Neuron (in vitro differentiated cells): Measurements from ENCODE around the gene TNFRSF1A.

ENCODE experiments used
- H2AFZ ChIP-seq: one replicate; pipeline ENCODE4 v1.6.1; 2013; ENCODE audit warnings: low read depth, mild to moderate bottlenecking, inconsistent platforms, low read length, moderate library complexity
- H3K27me3 ChIP-seq: one replicate; pipeline ENCODE4 v1.6.1; 2013; ENCODE audit warnings: low read length; ENCODE audit not compliant: insufficient read depth
- H3K36me3 ChIP-seq: one replicate; pipeline ENCODE4 v1.6.1; 2013; ENCODE audit warnings: low read length; ENCODE audit not compliant: insufficient read depth
- H3K4me1 ChIP-seq: one replicate; pipeline ENCODE4 v1.6.1; 2013; ENCODE audit warnings: low read length; ENCODE audit not compliant: insufficient read depth
- H3K4me3 ChIP-seq: 2 replicates; pipeline ENCODE4 v1.5.1; 2013; ENCODE audit warnings: mild to moderate bottlenecking, low read length, moderate library complexity
- H3K9me3 ChIP-seq: one replicate; pipeline ENCODE4 v1.6.1; 2013; ENCODE audit warnings: low read length

The TNFRSF1A gene

DNA sequence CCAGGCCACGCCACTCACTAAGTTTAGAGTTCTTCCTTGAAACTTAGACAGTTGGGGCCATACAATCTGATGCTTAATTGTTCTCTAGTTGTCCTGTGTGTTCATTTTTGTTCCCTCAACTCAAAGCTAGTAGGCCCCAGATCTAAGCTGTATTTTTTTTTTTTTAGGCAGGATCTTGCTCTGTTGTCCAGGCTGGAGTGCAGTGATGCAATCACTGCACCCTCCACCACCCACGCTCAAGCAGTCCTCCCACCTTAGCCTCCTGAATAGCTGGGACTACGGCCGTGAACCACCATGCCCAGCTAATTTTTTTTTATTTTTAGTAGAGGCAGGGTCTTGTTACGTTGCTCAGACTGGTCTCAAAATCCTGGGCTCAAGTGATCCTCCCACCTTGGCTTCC is 7.5 kb downstream of the TNFRSF1A start:
- peaks cover 45% of the 10 kb centered on the region for H3K4me1 ChIP-seq
- peaks cover 57% of the 10 kb centered on the region for H3K36me3 ChIP-seq
- H3K27me3 ChIP-seq: no peaks in the 10 kb centered on the region
- no peak overlapping the region for H3K4me3 ChIP-seq
- no peaks in the 10 kb centered on the region for H3K9me3 ChIP-seq
- no peak overlapping the region for H2AFZ ChIP-seq

DNA sequence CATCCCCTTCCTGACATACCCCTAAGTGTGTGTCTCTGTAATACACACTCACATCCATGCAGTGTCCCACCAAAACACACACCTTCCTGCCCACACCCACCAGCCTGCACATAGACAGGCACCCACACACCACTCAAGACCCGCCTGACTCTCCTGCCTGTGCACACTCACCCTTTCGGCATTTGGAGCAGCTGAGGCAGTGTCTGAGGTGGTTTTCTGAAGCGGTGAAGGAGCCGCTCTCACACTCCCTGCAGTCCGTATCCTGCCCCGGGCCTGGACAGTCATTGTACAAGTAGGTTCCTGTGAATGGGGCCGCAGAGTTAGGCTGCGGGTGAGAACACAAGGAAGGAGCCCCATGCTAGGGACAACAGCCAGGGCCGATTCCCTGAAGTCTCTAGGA is 8.3 kb downstream of the TNFRSF1A start:
- Histone ChIP-seq H2AFZ (no peak overlapping the region), H3K4me1 (peaks cover 37% of the 10 kb centered on the region), H3K9me3 (no peaks in the 10 kb centered on the region), H3K36me3 (peaks cover 61% of the 10 kb centered on the region), H3K4me3 (no peak overlapping the region), H3K27me3 (no peaks in the 10 kb centered on the region)

DNA sequence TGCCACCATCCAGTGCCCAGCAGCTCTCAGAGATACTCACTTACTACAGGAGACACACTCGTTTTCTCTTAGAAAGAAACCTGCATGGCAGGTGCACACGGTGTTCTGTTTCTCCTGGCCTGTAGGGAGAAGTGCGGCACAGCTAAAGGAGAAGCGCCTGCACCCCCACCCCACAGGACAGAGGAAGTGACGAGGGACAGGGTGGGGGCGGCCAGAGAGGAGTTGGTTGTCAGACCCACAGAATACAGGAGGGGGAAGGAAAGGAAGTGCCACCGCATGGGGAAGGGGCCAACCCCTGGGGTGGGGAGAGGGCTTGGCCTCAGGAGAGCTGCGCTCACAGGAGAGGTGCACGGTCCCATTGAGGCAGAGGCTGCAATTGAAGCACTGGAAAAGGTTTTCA is 8.8 kb downstream of the TNFRSF1A start:
- no peaks in the 10 kb centered on the region for H3K9me3 ChIP-seq
- no peak overlapping the region for H3K4me3 ChIP-seq
- H3K27me3 ChIP-seq: no peaks in the 10 kb centered on the region
- peaks cover 33% of the 10 kb centered on the region for H3K4me1 ChIP-seq
- peaks cover 67% of the 10 kb centered on the region for H3K36me3 ChIP-seq
- H2AFZ ChIP-seq: no peak overlapping the region

DNA sequence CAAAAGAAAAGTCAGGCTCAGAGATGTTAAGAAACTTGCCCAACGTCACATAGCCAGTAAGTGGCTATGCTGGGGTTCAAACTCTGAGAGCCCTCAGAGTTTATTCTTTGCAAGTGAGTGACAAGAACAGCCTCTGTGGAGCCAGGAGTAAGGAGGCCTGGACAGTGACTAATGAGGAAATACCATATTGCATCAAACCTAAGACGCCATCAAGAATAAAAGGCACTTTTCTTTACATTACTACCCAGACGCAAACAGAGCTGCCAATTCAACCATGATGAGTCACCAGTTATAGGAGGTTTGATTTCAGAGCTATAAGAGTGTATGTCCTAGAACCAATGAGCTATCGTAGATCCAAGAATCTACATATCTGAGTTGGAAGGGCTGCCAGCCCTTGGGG is 9.4 kb downstream of the TNFRSF1A start:
- Histone ChIP-seq H2AFZ (no peak overlapping the region), H3K4me3 (no peak overlapping the region), H3K4me1 (peaks cover 27% of the 10 kb centered on the region), H3K36me3 (peaks cover 71% of the 10 kb centered on the region), H3K9me3 (no peaks in the 10 kb centered on the region), H3K27me3 (no peaks in the 10 kb centered on the region)

DNA sequence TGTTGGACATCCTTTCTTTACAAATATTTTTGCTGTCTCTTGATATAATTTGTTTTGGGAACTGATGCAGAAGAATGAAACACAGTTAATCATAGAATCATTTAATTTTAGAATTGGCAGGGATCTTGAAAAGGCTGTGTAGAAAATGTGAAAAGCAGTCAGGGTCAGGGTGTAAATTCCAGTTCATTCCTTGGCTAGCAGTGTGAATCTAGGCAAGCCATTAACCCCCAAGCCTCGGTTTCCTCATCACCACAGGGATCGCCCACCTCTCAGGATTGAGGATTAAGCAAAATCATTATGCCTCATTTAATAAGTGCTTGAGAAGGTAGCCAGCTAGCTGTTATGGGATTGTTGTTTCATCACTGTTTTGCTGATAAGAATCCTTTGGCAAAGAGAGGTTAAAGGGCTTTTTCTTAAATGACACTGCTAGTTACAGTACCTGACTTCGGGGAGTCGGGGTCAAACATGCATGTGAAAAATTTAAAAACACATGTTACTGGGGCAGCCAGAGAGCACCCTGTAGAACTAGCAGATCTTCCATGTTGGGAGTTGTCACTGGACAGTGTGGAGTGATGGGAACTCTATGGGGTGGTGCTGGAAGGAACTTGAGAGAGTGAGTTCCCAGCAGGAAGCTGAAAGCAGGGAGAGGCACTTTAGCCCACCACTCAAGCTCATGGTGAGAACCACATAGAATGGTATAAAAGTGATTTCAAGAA is 10.7 kb downstream of the TNFRSF1A start:
- H3K9me3 ChIP-seq: no peaks in the 10 kb centered on the region
- no peak overlapping the region for H3K4me3 ChIP-seq
- no peaks in the 10 kb centered on the region for H3K27me3 ChIP-seq
- H2AFZ ChIP-seq: no peak overlapping the region
- peaks cover 18% of the 10 kb centered on the region for H3K4me1 ChIP-seq
- peaks cover 71% of the 10 kb centered on the region for H3K36me3 ChIP-seq

DNA sequence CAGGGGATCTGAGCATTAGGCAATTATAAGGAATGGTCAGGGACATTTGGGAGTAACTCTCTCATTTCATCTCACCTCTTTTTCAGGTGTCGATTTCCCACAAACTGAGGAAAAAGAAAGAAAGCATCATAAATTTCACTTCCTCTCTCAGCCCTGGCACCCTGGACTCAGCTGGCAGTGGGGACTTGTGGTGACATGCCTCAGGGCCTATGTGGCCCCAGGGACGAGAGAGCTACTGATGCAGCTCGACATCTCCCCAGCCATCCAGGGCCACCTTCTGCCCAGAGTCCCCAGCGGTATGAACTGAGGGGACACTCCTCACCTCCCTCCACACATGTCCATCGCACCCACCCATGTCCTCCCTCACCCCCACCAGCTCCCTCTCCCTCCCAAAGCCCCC is 11.7 kb downstream of the TNFRSF1A start:
- no peaks in the 10 kb centered on the region for H3K9me3 ChIP-seq
- no peaks in the 10 kb centered on the region for H3K27me3 ChIP-seq
- H3K4me1 ChIP-seq: peaks cover 9% of the 10 kb centered on the region
- H2AFZ ChIP-seq: no peak overlapping the region
- H3K4me3 ChIP-seq: no peak overlapping the region
- H3K36me3 ChIP-seq: peaks cover 71% of the 10 kb centered on the region

DNA sequence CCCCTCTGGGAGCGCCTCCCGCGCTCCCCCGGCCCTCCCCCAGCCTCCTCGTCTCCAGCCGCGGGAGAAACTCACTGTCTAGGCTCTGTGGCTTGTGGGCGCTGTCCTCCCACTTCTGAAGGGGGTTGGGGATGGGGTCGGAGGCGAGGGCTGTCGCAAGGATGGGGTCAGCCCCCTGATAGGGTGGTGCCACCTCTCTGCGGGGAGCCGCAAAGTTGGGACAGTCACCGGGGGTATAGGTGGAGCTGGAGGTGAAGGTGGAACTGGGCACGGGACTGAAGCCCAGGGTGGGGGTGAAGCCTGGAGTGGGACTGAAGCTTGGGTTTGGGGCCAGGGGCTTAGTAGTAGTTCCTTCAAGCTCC is 12.2 kb downstream of the TNFRSF1A start:
- no peaks in the 10 kb centered on the region for H3K27me3 ChIP-seq
- H3K4me3 ChIP-seq: no peak overlapping the region
- H2AFZ ChIP-seq: no peak overlapping the region
- H3K36me3 ChIP-seq: peaks cover 69% of the 10 kb centered on the region
- H3K9me3 ChIP-seq: no peaks in the 10 kb centered on the region
- peaks cover 4% of the 10 kb centered on the region for H3K4me1 ChIP-seq

DNA sequence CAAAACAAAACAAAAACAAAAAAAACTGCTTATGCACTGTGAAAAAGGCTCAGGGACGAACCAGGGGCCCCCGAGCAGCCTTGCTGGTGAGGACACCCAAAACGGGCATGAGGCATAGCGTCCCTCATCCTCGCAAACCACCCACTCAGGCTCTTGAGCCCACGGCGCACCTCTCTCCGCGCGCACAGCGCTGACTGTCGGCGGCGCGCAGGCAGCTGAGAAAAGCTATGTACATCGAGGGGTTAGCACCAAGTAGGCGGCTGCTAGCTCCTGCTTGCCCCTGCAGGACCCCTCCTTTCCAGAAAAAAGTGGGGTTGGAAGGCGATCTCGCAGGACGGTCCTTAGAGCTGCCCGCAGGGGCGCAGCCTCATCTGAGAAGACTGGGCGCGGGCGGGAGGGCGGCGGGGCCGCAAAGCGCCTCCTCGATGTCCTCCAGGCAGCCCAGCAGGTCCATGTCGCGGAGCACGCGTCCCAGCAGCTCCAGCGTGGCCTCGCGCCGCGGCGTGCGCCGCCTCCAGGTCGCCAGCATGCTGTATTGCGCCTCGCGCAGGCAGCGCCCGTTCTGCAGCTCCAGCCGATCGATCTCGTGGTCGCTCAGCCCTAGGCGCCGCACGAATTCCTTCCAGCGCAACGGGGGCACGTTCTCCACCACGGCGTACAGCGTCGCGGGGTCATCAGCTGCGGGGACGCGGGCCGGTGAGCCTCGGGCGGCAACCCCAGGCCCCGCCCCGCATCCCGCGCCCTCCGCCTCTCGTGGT is 12.8 kb downstream of the TNFRSF1A start:
- H3K9me3 ChIP-seq: no peaks in the 10 kb centered on the region
- H3K27me3 ChIP-seq: no peaks in the 10 kb centered on the region
- H3K4me3 ChIP-seq: no peak overlapping the region
- H3K36me3 ChIP-seq: peaks cover 63% of the 10 kb centered on the region
- H3K4me1 ChIP-seq: peaks cover 6% of the 10 kb centered on the region
- no peak overlapping the region for H2AFZ ChIP-seq

DNA sequence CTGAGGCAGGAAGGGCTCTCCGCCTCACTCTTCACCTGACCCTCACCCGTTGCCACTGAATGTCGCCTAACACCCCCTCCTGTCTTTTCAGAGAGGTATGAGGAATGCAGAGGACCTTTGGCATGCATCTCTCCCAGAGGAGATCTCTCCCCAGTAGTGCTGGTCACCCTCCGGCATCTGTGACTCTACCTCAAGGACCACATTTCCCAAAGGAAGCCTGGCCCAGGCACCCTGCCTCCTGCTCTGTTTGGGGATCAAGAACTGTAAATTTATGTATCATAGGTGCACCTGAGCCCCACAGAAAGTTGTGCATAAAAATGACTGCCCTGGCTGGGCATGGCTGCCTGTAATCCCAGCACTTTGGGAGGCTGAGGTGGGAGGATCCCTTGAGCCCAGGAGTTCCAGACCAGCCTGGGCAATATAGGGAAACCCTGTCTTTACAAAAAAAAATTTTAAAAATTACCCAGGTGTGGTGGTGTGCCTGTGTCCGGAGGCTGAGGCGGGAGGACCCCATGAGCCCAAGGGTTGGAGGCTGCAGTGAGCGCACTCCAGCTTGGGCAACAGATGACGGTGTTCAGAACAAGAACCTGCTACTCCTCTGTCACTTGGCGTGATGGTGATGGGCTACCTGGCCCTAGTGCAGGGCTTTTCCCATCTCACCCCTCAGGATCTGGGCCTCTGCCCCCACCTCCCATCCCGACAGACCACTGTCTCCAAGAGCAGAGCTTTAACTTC is 13.7 kb downstream of the TNFRSF1A start:
- peaks cover 12% of the 10 kb centered on the region for H3K4me1 ChIP-seq
- H3K4me3 ChIP-seq: no peak overlapping the region
- peaks cover 54% of the 10 kb centered on the region for H3K36me3 ChIP-seq
- H2AFZ ChIP-seq: no peak overlapping the region
- H3K9me3 ChIP-seq: no peaks in the 10 kb centered on the region
- H3K27me3 ChIP-seq: no peaks in the 10 kb centered on the region

DNA sequence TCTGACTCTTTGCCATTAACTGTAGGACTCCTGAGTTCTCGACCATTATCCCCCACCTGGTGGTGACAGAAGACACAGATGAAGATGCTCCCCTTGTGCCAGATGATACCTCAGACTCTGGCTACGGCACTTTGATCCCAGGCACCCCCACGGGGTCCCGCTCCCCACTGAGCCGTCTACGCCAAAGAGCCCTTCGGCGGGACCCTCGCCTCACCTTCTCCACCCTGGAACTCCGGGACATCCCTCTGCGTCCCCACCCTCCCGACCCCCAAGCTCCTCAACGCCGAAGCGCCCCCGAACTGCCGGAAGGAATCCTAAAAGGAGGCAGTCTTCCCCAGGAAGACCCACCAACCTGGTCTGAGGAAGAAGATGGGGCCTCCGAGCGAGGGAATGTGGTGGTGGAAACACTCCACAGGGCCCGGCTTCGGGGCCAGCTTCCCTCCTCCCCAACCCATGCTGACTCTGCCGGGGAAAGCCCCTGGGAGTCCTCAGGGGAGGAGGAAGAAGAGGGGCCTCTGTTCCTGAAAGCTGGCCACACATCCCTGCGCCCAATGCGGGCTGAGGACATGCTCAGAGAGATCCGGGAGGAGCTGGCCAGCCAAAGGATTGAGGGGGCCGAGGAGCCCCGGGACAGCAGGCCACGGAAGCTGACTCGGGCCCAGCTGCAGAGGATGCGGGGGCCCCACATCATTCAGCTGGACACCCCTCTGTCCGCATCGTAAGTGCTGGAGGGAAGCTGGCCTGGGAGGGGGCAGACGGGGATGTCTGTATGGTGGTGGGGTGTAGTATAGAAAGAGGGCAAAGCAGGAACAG is 14.4 kb downstream of the TNFRSF1A start:
- Histone ChIP-seq H3K4me1 (peaks cover 19% of the 10 kb centered on the region), H3K36me3 (peaks cover 47% of the 10 kb centered on the region), H3K27me3 (no peaks in the 10 kb centered on the region)

DNA sequence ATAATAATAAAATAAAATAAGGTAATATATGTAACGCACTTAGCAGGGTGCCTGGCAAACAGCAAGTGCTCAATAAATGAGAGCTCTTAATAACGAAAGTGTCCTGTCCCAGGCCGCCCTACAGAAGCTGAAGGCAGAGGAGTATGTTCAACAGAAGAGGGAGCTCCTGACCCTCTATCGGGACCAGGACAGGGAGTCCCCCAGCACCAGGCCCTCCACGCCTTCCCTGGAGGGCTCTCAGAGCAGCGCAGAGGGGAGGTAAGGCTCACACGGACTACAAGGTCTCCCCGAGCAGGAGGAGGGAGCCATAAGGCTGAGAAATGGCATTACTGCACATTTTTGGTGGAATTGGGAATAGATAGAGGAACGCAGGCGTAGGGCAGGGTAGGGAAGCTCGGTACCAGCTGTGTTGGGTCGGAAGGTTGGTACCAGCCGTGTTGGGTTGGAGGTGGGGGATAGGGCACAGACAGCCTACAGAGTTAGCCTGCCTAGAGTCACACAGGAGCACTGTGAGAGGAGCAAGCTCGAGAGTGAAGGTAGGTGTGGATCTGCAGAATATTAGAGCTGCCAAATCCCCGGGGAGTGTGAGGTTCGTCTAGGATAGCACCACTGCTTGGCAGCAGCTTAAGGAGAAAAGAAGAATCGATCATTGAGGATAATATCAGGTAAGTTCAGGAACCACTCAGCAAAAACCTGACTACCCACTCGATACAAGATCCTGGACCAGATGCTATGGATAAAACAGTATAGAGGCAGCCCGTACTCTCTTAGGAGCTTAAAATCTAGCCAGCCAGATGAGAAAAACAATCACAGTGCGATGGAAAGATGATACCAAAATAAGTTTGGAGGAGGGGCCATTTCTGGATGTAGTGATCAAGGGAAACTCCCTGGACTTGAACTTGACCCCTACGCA is 15.3 kb downstream of the TNFRSF1A start:
- Histone ChIP-seq H3K27me3 (no peaks in the 10 kb centered on the region), H3K9me3 (no peaks in the 10 kb centered on the region), H3K36me3 (peaks cover 40% of the 10 kb centered on the region), H2AFZ (no peak overlapping the region), H3K4me1 (peaks cover 21% of the 10 kb centered on the region), H3K4me3 (no peak overlapping the region)

More for the DNA sequence above, 14.4 kb downstream of the TNFRSF1A start:
- Histone ChIP-seq H2AFZ (no peak overlapping the region), H3K4me3 (no peak overlapping the region), H3K9me3 (no peaks in the 10 kb centered on the region)
